Measurements from ENCODE around the gene ZC3H12A.

DNA sequence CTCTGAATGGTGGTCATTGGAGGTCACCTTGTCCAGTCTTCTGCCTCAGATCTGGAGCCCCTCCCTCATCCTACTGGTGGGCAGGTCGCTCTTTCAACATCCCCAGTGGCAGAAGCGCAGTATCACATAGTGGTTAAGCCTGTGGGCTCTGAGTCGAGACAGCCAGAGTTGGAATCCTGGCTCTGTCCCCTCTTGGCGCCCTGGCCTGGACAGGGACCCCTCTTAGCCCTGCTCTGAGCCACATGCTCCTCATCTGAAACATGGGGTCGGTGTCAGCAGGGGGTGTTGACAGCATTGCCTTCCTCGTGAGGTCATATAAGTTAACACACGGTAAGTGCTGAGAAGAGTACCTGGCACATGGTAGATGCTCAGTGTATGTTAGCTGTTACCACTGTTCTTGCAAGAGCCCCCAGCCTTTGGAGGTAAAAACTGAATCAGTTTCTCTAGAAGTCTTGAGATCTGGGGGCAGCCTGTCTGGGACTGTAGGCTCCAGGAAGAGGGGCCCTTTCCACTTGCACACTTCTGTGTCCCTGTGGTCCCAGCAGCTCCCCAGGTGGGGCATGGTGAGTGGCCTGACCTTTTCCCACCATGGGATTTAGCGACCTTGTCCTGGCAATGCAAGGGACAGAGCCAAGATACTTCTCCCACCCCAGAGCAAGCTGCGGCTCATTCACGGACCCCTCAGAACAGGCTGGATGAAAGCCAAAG is 6.4 kb downstream of the ZC3H12A start:
- TF ChIP-seq FOS (IDR thresholded peaks at IDR 0.05; ENCODE audit: borderline replicate concordance, extremely low read depth, insufficient read length) (no peak), SMC3 (IDR thresholded peaks at IDR 0.05; ENCODE audit: borderline replicate concordance, low read length) (no peak), NFIC (IDR thresholded peaks at IDR 0.05; ENCODE audit: low read depth, low read length) (no peak), EZH2 (IDR thresholded peaks at IDR 0.05; ENCODE audit: borderline replicate concordance, control insufficient read depth, low read depth, low read length) (no peak), HDAC2 (IDR thresholded peaks at IDR 0.05) (no peak), GATAD2B (conservative IDR thresholded peaks at IDR 0.05; ENCODE audit: low read depth) (no peak), RFX5 (IDR thresholded peaks at IDR 0.05; ENCODE audit: low read depth, low read length) (no peak), ZNF274 (IDR thresholded peaks at IDR 0.05; ENCODE audit: insufficient read depth, insufficient read length) (no peak), TCF7 (IDR thresholded peaks at IDR 0.05; ENCODE audit: borderline replicate concordance) (no peak), NR2C2 (IDR thresholded peaks at IDR 0.05; ENCODE audit: borderline replicate concordance, control insufficient read depth, insufficient read length, low read depth) (no peak)
- TF ChIP-seq, protein P1, sequence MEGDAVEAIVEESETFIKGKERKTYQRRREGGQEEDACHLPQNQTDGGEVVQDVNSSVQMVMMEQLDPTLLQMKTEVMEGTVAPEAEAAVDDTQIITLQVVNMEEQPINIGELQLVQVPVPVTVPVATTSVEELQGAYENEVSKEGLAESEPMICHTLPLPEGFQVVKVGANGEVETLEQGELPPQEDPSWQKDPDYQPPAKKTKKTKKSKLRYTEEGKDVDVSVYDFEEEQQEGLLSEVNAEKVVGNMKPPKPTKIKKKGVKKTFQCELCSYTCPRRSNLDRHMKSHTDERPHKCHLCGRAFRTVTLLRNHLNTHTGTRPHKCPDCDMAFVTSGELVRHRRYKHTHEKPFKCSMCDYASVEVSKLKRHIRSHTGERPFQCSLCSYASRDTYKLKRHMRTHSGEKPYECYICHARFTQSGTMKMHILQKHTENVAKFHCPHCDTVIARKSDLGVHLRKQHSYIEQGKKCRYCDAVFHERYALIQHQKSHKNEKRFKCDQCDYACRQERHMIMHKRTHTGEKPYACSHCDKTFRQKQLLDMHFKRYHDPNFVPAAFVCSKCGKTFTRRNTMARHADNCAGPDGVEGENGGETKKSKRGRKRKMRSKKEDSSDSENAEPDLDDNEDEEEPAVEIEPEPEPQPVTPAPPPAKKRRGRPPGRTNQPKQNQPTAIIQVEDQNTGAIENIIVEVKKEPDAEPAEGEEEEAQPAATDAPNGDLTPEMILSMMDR (IDR thresholded peaks at IDR 0.05 in 2 of 3, conservative IDR thresholded peaks at IDR 0.05 in 1 of 3; ENCODE audit: control insufficient read depth in 2 of 3, extremely low read depth in 1 of 3, insufficient read depth in 1 of 3, low read depth in 3 of 3, low read length in 3 of 3): no peak
- TF ChIP-seq, protein P2, sequence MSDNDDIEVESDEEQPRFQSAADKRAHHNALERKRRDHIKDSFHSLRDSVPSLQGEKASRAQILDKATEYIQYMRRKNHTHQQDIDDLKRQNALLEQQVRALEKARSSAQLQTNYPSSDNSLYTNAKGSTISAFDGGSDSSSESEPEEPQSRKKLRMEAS (IDR thresholded peaks at IDR 0.05; ENCODE audit: low read depth, low read length): no peak

Measured in GM12878 (cell line).